ACHN (cell line): ENCODE data around the gene SESN2.
"Not testable (repeated sequence)": the region's sequence is repeated elsewhere in the genome, so short reads cannot be mapped to it uniquely, and the experiment has no call there.

Source experiments
- DNase-seq: peaks from one replicate; pipeline ENCODE4 v3.0.0-alpha.2; 2015
- in situ Hi-C: cut with HindIII; loops from 2 replicates; pipeline ENCODE4 v1.10.0; 2017; ENCODE audit warnings: low sequenced_read_pairs, low pct_ligation_motif_present, low pct_unique_long_range_greater_than_20kb

SESN2 gene

GRCh38 chr1:28313702-28314546, 54.6 kb downstream of the SESN2 start:
- in situ Hi-C loops = no loop called here
- peak; percentile 71 for DNase-seq

GRCh38 chr1:28314547-28314941, 55.2 kb downstream of the SESN2 start:
- in situ Hi-C loops = no loop called here

GRCh38 chr1:28317014-28317413, 57.7 kb downstream of the SESN2 start:
- in situ Hi-C loops = no loop called here

More at GRCh38 chr1:28314547-28314941, 55.2 kb downstream of the SESN2 start:
- DNase-seq = no peak

GRCh38 chr1:28322194-28322593, 62.9 kb downstream of the SESN2 start:
- peak; percentile 86 for DNase-seq
- in situ Hi-C loops = no loop called here

More at GRCh38 chr1:28317014-28317413, 57.7 kb downstream of the SESN2 start:
- DNase-seq = no peak

- no peak for DNase-seq
- in situ Hi-C loops = no loop called here
These were observed 64.4 kb downstream of the SESN2 start for GRCh38 chr1:28323720-28324119.

- DNase-seq = no peak
- in situ Hi-C loops = no loop called here
These were observed 67.2 kb downstream of the SESN2 start for GRCh38 chr1:28326515-28326914.

GRCh38 chr1:28326984-28327383, 67.7 kb downstream of the SESN2 start:
- peak; percentile 84 for DNase-seq
- in situ Hi-C loops = no loop called here

GRCh38 chr1:28327431-28327830, 68.1 kb downstream of the SESN2 start:
- DNase-seq = peak; percentile 47
- in situ Hi-C loops = not testable (repeated sequence)

- DNase-seq = no peak
- in situ Hi-C loops = no loop called here
These were observed 68.9 kb downstream of the SESN2 start for GRCh38 chr1:28328228-28328648.

- in situ Hi-C loops = no loop called here
- peak; percentile 25 for DNase-seq
These were observed 70.3 kb downstream of the SESN2 start for GRCh38 chr1:28329395-28330153.
